HG02870 (cell line): ENCODE measurements around the gene CRAMP1.

Experiments used
- ATAC-seq: cut with Tn5 transposase; IDR thresholded peaks from one replicate; pipeline ENCODE4 v1.9.1; 2021; ENCODE audit warnings: mild to moderate bottlenecking, moderate library complexity; ENCODE audit not compliant: unreplicated experiment

Gene CRAMP1, protein sequence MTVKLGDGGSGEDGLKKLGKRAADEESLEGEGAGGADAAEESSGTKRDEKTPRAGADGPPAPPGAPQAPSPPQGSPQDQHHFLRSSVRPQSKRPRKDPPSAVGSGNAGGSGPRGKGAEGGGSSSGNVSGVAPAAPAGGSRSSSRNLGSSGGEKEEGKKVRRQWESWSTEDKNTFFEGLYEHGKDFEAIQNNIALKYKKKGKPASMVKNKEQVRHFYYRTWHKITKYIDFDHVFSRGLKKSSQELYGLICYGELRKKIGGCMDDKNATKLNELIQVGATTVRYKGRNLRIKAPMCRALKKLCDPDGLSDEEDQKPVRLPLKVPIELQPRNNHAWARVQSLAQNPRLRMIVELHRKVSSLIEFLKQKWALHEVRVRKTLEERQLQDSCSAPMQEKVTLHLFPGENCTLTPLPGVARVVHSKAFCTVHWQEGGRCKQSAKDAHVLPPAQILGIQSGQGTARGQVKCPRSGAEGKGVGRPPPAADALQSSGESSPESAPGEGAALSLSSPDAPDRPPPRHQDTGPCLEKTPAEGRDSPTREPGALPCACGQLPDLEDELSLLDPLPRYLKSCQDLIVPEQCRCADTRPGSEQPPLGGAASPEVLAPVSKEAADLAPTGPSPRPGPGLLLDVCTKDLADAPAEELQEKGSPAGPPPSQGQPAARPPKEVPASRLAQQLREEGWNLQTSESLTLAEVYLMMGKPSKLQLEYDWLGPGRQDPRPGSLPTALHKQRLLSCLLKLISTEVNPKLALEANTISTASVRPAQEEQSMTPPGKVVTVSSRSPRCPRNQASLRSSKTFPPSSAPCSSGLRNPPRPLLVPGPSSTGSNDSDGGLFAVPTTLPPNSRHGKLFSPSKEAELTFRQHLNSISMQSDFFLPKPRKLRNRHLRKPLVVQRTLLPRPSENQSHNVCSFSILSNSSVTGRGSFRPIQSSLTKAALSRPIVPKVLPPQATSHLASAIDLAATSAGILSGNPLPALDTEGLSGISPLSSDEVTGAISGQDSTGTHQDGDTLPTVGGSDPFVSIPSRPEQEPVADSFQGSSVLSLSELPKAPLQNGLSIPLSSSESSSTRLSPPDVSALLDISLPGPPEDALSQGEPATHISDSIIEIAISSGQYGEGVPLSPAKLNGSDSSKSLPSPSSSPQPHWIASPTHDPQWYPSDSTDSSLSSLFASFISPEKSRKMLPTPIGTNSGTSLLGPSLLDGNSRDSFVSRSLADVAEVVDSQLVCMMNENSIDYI (N-terminal part only)

DNA sequence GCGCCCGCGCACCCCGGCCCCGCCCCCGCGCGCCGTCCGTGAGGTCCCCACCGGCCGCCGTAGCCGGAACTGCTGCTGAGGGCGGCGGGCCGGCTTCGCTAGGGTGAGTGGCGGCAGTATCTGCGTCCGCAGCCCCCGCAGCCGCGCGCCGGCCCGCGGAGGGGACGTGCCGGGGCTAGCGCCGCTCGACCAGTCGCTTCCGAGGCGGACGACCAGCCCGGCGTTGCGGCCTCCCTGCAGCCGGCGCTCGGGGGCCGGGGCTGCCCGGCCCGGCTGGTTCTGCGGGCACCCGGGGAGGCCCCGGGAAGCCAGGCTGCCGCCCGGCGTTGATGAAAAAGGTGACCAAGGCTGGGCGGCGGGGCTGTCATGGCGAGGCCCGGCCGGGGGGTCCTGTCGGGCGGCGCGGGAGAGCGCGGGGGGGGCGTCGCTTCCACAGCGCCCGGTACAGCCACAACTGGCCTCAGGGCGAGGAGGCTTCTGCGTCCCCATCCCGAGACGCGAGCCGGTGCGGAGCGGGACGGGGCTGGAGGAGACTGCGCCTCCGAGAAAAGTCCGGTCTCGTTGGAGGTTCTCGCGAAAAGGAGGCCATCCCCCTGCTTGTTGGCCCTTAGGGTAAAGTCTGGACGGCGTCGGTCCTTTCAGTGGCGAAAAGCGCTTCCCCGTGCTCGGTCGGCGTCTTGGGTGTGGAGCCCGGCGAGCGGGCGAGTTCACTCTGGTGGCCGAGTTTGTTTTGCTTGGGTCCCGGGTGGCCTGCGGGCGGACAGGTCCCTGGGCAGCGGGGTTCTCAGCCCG, at the start of gene CRAMP1:
TSS of gene CRAMP1 (plus strand) at position 41 of the 792 bp plus-strand sequence. CDS start 2,280 bp downstream, outside the sequence.
- ATAC-seq = no peak

DNA sequence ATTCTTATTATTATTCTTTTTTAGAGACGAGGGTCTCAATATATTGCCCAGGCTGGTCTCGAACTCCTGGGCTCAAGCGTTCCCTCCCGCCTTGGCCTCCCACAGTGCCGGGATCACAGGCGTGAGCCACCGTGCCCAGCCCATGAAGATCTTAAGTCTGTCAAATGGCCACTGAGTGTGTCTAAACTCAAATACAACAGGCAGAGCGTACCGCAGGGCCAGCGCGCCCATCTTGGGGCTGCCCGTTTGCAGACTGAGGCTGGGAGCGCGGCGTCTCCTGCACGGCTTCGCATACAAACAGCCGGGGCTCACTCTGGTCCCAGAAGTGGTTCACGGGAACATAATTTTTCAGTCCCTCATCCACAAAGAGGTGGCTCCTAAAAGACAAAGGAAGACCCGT, 48.4 kb upstream of the CRAMP1 start:
- no peak for ATAC-seq

DNA sequence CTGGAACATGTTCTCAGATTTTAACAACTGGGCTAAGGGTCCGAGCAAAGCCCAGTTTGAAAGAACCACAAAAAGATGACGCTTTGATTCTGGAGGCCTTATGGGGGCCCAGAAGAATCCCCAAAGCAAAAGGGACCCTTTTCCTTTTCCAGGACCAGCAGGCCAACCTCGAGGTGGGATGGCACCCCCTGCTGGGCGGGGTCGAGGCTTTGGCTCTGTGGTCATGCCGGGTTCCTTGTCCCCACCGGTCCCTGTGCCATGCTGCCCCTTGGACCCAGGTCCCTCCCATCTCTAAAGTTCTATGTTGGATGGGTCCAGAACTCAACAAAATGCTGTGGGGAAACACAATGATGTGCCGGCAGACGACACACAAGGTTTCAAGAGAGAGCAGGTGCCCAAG, 47.8 kb upstream of the CRAMP1 start:
- ATAC-seq = no peak

DNA sequence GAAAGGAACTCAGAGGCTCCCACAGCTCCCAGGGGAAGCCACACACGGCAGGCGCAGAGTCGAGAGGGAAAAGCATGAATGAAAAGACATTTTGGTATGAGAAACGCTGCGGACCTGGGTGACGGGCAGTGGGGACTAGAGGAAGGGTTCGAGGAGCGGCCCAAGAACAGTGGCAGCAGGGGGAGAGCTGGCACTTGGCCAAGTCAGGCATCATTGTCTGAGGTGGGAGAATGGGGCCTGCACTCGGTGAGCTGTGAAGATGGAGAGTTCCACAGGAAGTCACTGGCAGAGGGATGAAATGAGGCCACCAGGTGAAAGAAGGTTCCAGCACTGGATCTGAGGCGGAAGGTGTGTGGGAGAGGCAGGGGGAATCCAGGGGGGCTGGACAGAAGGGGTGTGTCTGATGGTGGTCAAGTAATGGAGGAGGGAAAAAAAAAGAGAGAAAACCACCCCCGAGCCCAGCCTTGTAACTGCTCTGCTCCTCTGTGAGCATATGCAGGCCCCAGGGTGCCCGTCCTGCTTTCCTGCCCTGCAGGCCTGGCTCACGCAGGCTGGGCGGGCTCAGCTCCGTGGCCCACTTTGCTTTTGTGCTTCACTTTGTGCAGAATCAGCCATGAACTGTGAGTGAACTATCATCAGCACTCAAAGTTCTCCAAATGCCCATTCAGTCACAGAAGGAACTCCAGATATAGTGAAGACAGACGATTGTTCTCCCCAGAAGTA, 46.9 kb upstream of the CRAMP1 start:
- ATAC-seq = no peak

DNA sequence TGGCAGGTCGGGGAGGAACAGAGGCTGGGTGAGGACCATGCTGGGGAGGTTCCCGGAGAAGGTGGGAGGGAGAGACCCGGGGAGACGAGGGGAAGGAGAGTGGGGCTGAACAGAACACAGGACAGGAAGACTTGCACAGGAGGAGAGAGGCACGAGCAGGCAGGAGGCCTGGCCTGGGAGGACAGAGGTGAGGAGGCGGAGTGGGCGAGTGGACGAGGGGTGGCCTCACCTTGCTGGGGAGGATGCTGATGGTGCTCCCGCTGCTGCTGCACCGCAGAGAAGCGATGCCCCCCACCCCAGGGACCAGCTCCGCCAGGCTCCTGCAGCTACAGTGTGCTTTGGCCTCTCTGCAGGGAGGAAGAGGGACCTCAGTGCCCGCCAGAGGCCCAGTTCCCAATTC, 44.2 kb upstream of the CRAMP1 start:
- ATAC-seq = no peak

DNA sequence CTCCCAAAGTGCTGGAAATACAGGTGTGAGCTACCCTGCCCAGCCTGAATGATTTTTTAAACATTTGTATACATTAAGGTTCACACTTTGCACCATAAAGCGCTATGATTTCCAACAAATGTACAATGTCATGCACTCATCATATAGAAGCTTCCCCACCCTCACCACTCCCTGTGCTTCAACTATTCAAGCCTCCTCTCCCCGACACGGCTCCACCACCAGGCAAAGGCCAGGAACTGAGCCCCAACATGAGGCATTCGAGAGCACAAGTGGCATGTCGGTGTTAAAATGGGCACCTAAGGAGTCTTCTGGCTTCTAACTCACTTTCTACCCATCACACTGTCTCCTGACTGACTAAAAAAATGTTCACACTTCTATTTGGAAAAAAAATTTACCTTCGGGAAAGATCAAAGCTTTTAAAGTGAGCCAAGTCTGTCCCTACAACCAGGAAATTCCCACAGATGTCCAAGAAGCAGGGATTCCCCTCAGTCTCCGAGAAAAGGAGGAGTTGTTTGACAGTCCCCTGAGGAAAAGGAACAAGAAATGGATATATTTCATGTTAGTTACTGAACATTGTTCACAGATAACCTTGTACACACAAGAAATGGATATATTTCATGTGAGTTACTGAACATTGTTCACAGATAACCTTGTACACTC, 41.0 kb upstream of the CRAMP1 start:
- ATAC-seq = no peak

DNA sequence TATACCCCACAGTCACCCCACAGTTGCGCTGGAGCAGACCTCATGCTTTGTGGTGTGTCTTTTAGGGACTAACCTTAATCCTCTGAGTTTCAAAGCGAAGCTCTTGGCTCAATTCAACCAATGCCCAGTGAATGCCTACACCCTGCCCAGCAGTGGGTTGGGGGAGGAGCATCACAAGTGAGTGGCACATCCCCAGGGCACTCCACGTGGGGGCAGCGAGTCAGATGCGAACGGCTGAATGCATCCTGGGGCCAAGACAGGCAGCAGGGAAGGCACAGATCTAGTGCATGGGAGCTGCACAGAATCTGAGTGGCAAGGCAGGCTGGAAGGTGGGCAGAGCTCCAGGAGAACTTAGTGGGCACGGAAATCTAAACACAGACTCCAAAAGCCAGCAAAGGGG, 39.5 kb upstream of the CRAMP1 start:
- ATAC-seq = no peak

DNA sequence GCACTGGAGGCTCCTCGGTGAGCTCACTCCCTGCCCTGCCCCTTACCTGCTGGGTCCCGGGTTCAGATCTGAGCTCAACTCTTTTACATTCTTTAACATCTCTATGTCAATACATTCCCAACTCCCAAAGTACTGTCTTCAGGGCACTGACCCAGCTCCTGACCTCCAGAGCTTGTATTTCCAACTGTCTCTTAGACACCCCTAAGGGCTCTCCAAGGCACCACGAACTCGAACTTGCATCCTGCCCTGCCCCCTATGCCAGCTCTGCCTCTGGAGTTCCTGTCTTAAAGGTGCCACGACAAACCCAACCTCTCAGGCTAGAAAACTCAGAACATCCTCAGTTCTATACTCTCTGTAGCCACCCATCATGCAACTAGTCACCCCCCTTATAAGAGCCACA, 38.9 kb upstream of the CRAMP1 start:
- ATAC-seq = no peak

DNA sequence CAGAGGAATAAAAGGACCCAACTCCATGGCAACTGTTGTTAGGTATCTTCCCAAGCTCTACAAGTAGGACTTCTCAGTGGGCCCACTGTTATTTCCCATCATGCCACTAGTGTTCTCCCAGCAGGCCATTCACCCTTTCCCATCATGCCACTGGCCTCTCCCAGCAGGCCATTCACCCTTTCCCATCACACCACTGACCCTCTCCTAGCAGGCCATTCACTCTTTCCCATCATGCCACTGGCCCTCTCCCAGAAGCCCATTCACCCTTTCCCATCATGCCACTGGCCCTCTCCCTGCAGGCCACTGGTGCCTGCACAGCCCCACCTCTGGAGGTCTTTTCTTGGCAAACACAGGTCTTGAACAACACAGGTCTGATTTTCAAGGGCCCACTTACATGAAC, 36.6 kb upstream of the CRAMP1 start:
- ATAC-seq = no peak

DNA sequence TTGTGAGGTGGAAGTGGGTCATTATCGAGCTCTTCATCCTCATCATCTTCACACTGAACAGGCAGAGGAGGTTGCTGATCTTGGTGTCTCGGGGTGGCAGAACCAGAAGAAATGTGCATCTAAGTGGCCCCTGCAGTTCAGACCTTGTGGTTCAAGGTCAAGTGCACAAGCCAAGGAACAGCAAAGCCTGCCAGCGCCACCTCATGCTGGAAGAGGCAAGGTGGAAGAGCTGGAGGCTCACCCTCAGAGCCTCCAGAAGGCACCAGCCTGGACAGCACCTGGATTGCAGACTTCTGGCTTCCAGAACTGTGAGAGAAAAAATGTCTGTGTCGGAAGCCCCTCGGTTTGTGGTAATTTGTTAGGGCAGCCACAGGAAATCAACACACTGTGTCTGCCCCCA, 32.9 kb upstream of the CRAMP1 start:
- ATAC-seq = no peak

DNA sequence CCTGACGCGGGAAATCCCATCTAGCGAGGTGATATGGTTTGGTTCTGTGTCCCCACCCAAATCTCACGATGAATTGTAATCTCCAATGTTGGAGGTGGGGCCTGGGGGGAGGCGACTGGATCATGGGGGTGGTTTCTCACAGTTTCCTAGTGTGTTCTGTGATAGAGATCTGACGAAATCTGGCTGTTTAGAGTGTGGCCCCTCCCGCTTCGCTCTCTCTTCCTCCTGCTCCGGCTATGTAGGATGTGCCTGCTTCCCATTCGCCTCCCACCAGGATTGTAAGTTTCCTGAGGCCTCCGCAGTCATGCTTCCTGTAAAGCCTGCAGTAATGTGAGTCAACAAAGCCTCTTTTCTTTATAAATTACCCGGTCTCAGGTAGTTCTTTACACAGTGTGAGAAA, 31.9 kb upstream of the CRAMP1 start:
- ATAC-seq = no peak

DNA sequence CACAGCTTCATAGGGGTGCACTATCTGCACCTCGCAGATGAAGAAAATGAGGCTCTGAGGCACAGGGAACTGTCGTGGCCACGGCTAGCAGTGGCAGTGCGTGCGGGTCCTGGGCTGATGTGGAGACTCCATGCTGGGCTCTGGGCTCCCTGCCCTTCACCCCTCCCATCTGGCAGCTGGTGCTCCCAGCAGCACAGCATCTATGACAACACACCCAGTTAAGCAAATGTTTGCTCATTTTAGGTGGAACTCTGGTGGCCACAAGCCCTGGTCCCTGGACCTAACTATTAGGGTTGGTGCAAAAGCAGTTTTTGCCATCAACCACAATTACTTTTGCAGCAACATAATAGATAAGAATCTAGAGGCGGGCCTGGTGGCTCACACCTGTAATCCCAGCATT, 31.2 kb upstream of the CRAMP1 start:
- no peak for ATAC-seq

DNA sequence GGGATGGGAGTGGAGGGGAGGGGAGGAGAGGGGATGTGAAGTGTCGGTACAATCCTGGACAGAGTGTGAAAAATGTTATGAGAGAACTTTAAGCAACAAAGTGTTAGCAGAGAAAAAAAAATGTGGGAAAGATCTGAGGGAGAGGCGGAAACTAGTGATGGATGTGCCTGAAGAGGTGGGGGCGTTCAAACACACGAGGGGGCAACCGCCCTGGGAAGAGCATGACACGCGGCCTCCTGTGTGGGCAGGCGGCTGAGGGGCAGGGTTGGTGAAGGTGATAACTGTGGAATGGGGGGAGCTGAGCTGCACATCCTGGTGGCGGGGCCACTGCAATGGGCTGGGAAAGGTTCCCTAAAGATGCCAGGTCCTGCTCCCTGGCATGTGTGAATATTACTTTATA, 30.4 kb upstream of the CRAMP1 start:
- ATAC-seq = no peak

DNA sequence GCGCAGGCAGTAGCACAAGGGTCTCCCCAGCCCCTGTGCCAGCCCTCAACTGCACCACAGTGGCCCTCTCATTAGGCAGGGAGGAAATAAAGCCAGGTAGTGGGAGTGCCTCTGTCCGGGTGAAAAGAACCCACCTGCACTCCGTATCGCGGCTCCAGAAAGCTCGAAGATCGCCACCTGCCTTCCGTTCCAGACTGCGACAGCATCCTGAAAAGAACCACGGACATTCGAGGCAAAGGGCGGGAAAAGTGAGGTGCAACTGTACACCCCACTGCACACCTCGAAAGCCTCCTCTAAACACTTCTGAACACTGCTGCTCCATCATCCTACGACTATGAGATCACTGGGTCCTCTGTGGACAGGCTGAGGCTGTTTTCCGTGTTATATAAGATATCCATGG, 29.0 kb upstream of the CRAMP1 start:
- ATAC-seq = no peak

DNA sequence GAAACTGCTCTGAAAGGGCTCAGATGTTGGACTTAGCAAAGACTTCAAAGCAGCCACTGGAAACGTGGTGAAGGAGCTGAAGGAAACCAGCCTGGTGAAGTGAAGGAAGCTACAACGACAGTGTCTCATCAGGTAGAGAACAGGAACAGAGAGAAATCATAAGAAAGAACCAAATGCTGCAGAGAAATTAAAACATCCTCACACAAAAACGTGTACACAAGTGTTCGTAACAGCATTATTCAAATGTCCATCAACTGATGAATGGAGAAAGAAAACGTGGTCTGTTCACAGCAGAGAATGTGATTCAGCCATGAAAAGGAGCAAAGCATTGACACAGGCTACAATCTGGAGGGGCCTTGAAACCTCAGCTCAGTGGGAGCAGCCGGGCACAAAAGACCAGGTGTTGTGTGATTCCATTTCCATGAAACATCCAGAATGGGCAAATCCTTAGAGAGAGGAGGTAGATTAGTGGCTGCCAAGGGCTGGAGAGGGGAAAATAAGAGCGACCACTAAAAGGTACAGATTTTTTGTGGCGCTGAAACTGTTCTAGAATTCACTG, 27.2 kb upstream of the CRAMP1 start:
- ATAC-seq = no peak

DNA sequence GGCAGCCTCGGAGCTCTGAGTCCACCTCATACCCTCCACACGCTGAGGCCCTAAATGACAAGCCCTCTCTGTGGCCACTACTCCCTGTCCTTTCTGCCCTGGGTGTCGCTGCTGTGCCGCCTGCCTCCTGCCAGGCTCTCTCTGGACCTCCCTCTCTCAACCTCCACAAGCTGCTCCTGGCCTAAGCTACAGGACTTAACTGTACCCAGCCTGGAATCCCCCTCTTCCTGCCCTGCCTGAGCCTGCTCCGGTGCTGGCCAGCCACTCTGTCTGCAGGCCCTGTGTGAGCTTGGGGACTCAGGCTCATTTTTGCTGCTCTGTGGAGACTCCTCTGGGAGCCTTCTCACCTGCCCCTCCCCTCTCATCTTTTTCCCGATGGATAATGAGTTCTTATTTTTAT, 21.8 kb upstream of the CRAMP1 start:
- ATAC-seq = no peak

DNA sequence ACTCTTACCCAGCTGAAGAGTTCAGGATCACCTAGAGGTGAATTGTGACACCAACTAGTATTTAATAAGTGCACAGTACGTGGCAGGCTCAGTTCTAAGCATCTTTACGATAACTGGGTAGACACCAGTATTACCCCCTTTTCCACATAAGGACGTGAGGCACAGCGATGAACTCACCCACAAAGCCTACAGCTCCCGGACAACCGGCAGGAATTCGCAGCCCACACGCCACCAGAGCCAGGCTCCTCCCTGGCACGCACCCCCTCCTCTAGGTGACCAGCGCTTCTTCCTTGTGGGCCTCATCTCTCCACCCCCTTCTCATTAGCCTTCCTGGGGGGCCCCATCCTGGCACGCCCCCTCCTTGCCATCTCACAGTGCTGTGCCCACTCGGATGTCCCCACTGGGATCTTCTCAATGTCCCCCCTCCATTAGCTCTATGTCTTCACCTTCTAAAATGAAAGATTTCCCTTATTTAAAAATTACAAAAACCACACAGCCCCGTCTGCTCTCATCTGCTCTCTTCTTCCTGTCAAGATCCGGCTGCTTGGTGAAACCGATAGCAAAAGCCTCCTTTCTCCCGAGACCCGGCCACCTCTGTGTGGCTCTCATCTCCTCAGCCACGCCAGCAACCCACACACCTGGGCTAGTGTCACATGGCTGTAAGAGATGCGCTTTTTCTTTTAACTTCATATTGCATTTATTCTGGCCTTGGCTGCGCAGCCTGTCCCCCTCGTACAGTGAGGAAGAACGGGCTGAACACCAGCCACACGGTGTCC, 21.0 kb upstream of the CRAMP1 start:
- ATAC-seq = no peak

DNA sequence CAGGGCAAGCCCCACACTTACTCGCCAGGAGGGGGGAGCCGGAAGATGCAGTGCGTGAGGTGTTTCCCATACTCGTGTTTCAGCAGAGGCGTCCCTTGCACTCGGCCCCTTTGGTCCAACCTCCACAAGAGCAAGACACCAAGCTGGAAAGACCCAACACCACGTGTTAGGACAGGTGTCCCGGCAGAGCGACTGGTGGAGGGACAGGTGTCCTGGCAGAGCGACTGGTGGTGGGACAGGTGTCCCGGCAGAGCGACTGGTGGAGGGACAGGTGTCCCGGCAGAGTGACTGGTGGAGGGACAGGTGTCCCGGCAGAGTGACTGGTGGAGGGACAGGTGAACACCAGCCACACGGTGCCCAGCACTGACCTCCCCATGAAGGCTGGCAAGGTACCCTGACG, 19.7 kb upstream of the CRAMP1 start:
- ATAC-seq = no peak
